H1 (cell line): Measurements from ENCODE around the gene CSF2RB. TPM values are rescaled to one million over a fixed set of nuclear protein-coding genes. Genes with fewer than 3 reads are reported as not detected.

Experiments
- EGR1 ChIP-seq: IDR thresholded peaks from 2 replicates; pipeline ENCODE4 v1.6.1; 2011; ENCODE audit warnings: low read depth, low read length, borderline replicate concordance
- EP300 ChIP-seq, 2 experiments: IDR thresholded peaks; 1 replicate in 1 of 2; 2 replicates in 1 of 2; pipeline ENCODE4 v1.6.1; 2011 to 2012; ENCODE audit warnings: low read depth in 2 of 2, low read length in 2 of 2, mild to moderate bottlenecking in 2 of 2, borderline replicate concordance in 1 of 2, inconsistent platforms in 1 of 2, moderate library complexity in 1 of 2
- USF2 ChIP-seq: IDR thresholded peaks from 2 replicates; pipeline ENCODE4 v1.6.1; 2011; ENCODE audit warnings: low read length, improper control_type of control experiment
- polyA plus RNA-seq, 7 experiments: library from polyadenylated mRNA; depleted of rRNA in 3 of 7; stranded (reverse) in 5 of 7; unstranded in 2 of 7; fragments of >200 nt in 5 of 7; fragments of 200-250 nt in 2 of 7; gene quantifications; 1 replicate in 5 of 7; 2 replicates in 1 of 7; 4 replicates in 1 of 7; pipeline versions ENCODE4 v1.2.1 to v1.2.3, GENCODE V29; 2011 to 2013; ENCODE audit warnings: missing spikeins in 2 of 7, mixed read lengths in 2 of 7
- total RNA-seq: library from RNA; stranded (reverse); fragmentation: NEBNext Ultra II Directional; extraction: Animal tissue kit (Norgen Biotek cat#: 25700); gene quantifications from 2 replicates; pipeline ENCODE4 v1.2.1, GENCODE V29; 2021

The CSF2RB gene
- total and polyA plus RNA-seq, 2 of the 8 experiments (the other 6 are each of a cell fraction or from before 2014, with no cell fraction given), result not detected

GRCh38 chr22:36985211-36985889 is 71.9 kb downstream of the CSF2RB start (continued):
- TF ChIP-seq EGR1, result no peak
- no peak for TF ChIP-seq USF2
- TF ChIP-seq EP300 (IDR thresholded peaks at IDR 0.05; ENCODE audit: borderline replicate concordance in 1 of 2, low read depth in 2 of 2, low read length in 2 of 2), result no peak
